OCI-LY1 (cell line): ENCODE data around the gene KSR1.

Experiments
- CTCF ChIP-seq: fragments of 200-600 bp; sonication (generic), shearing (Covaris generic); IDR thresholded peaks from 2 replicates; pipeline ENCODE4 v1.5.1; 2017; ENCODE audit warnings: mild to moderate bottlenecking, antibody characterized with exemption, low read length, moderate library complexity, mixed read lengths
- EZH2 ChIP-seq: fragments of 200-600 bp; sonication (generic), shearing (Covaris generic); IDR thresholded peaks from 2 replicates; pipeline ENCODE4 v1.8.0; 2017; ENCODE audit warnings: borderline replicate concordance, mixed run types, mild to moderate bottlenecking, antibody characterized with exemption, low read length, moderate library complexity, mixed read lengths

- TF ChIP-seq CTCF (no peak), EZH2 (no peak)
These were observed 114.3 kb downstream of the KSR1 start for GRCh38 chr17:27570578-27570914.
